GM23248 (cell line): ENCODE results near the gene GFOD1. TPM values are rescaled to one million over a fixed set of nuclear protein-coding genes. Genes with fewer than 3 reads are reported as not detected.

Source experiments
- DNase-seq: peaks from one replicate; pipeline ENCODE4 v3.0.0-alpha.2; 2015
- H2AFZ ChIP-seq: fragments of 200-600 bp; sonication (generic); 2 replicates; pipeline ENCODE4 v1.6.1; 2016; ENCODE audit warnings: antibody characterized with exemption
- H3F3A ChIP-seq: fragments of 200-600 bp; sonication (generic); 2 replicates; pipeline ENCODE4 v1.6.1; 2016; ENCODE audit warnings: mild to moderate bottlenecking, antibody characterized with exemption, mixed run types; ENCODE audit not compliant: insufficient read depth
- H3K27ac ChIP-seq: fragments of 200-600 bp; sonication (generic); 2 replicates; pipeline ENCODE4 v1.5.1; 2016; ENCODE audit warnings: mild to moderate bottlenecking
- H3K27me3 ChIP-seq: fragments of 200-600 bp; sonication (generic); replicated peaks from 2 replicates; pipeline ENCODE4 v1.6.1; 2016; ENCODE audit warnings: mild to moderate bottlenecking; ENCODE audit not compliant: insufficient read depth
- H3K36me3 ChIP-seq: fragments of 200-600 bp; sonication (generic); 2 replicates; pipeline ENCODE4 v1.6.1; 2016; ENCODE audit warnings: low read depth, mild to moderate bottlenecking
- H3K4me1 ChIP-seq: fragments of 200-600 bp; sonication (generic); 2 replicates; pipeline ENCODE4 v1.6.1; 2016; ENCODE audit warnings: mild to moderate bottlenecking; ENCODE audit not compliant: insufficient read depth
- H3K4me2 ChIP-seq: fragments of 200-600 bp; sonication (generic); one replicate; pipeline ENCODE4 v1.6.1; 2016; ENCODE audit warnings: mild to moderate bottlenecking; ENCODE audit not compliant: unreplicated experiment
- H3K4me3 ChIP-seq: fragments of 200-600 bp; sonication (generic); 2 replicates; pipeline ENCODE4 v1.5.1; 2016; ENCODE audit warnings: mild to moderate bottlenecking
- H3K79me2 ChIP-seq: fragments of 200-600 bp; sonication (generic); 2 replicates; pipeline ENCODE4 v1.6.1; 2016; ENCODE audit warnings: mild to moderate bottlenecking; ENCODE audit not compliant: insufficient read depth
- H3K9ac ChIP-seq: fragments of 200-600 bp; sonication (generic); 2 replicates; pipeline ENCODE4 v1.6.1; 2016; ENCODE audit warnings: mild to moderate bottlenecking
- H3K9me2 ChIP-seq: fragments of 200-600 bp; sonication (generic); 2 replicates; pipeline ENCODE4 v1.6.1; 2016; ENCODE audit warnings: mixed run types, mild to moderate bottlenecking, moderate library complexity; ENCODE audit not compliant: insufficient read depth
- H3K9me3 ChIP-seq: fragments of 200-600 bp; sonication (generic); one replicate; pipeline ENCODE4 v1.6.1; 2017; ENCODE audit warnings: low read depth
- H4K20me1 ChIP-seq: fragments of 200-600 bp; sonication (generic); 2 replicates; pipeline ENCODE4 v1.6.0; 2016; ENCODE audit not compliant: insufficient read depth
- EZH2 ChIP-seq: fragments of 200-600 bp; sonication (generic); IDR thresholded peaks from 2 replicates; pipeline ENCODE4 v1.6.1; 2018; ENCODE audit warnings: antibody characterized with exemption, mild to moderate bottlenecking; ENCODE audit not compliant: insufficient read depth, poor library complexity, severe bottlenecking
- EZH2phosphoT487 ChIP-seq: fragments of 200-600 bp; sonication (generic); IDR thresholded peaks from 2 replicates; pipeline ENCODE4 v1.6.1; 2018; ENCODE audit warnings: antibody characterized with exemption, moderate library complexity, mild to moderate bottlenecking, low read depth; ENCODE audit not compliant: insufficient read depth
- WGBS, 2 experiments: methylation state at CpG; one replicate each; pipeline ENCODE4 v1.1.6; 2015 to 2017; ENCODE audit warnings: low lambda C conversion rate in 2 of 2, low coverage in 1 of 2; ENCODE audit errors: missing lambda C conversion rate in 2 of 2; 5-methylcytosine and 5-hydroxymethylcytosine counted together
- in situ Hi-C: fragments of 300-500 bp; cut with MboI; formaldehyde crosslinking; loops from 2 replicates; pipeline ENCODE4 v1.15.0; 2020
- polyA plus RNA-seq: library from polyadenylated mRNA; unstranded; fragments of >200 nt; fragmentation: Nextera tagmentation; extraction: Ambion mirVana; gene quantifications from 2 replicates; pipeline ENCODE4 v1.2.1, GENCODE V29; 2016
- total RNA-seq: library from RNA; depleted of rRNA; stranded (reverse); fragments of >200 nt; shearing (Covaris generic); gene quantifications from 2 replicates; pipeline ENCODE4 v1.2.3, GENCODE V29; 2014

Gene GFOD1
- total and polyA plus RNA-seq, 2 experiments from 2014 or later: 0.84 to 0.97 TPM

DNA sequence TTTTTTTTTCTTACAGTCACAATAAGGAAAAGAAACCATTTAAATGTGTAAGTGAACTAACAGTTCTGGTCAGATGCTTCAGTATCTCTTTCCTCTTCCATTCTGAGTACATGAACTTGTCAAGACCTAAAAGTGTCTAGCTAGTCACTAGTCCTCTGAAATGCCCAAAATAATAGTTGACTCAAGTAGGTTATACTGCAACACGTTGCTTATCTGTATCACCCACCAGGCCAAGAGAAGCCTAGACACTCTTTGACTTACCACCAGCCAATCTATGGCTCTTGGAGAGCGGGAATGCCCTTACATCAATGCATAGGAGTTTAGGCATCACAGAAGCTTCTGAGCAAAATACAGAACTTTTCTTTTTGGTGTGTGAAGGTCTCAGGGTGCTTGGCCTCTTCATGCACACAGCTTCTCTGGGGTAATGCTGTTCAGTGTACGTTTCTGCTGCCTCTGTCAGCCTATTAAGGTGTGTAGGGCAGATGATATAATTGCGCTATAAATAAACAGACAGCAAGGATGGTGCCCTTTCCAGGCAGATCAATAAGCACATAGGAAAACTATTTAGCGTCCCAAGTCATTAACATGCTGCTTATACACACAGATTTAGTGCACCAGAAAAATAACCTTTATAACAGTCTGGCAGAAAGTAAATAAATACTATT lies 7.8 kb upstream of the GFOD1 start:
- H3K27ac ChIP-seq: no peak overlapping the region
- H3K27me3 ChIP-seq: no peaks in the 10 kb centered on the region
- WGBS, 2 experiments: 75 to 77% methylated on average over 5 of the region's 5 CpGs
- no peak overlapping the region for H3K9ac ChIP-seq
- H3K79me2 ChIP-seq: no peaks in the 10 kb centered on the region
- H3K9me3 ChIP-seq: no peaks in the 10 kb centered on the region
- no peaks in the 10 kb centered on the region for H3F3A ChIP-seq
- H2AFZ ChIP-seq: no peak overlapping the region
- H4K20me1 ChIP-seq: no peaks in the 10 kb centered on the region
- H3K4me3 ChIP-seq: no peak overlapping the region
- in situ Hi-C loops: no loop called here
- H3K4me1 ChIP-seq: 0 out of 2 replicates have a peak, but pooled peaks cover 5% of the 10 kb centered on the region
- H3K9me2 ChIP-seq: no peaks in the 10 kb centered on the region
- TF ChIP-seq EZH2phosphoT487 (no peak), EZH2 (no peak)
- H3K4me2 ChIP-seq: no peak overlapping the region
- no peak for DNase-seq
- H3K36me3 ChIP-seq: no peaks in the 10 kb centered on the region

DNA sequence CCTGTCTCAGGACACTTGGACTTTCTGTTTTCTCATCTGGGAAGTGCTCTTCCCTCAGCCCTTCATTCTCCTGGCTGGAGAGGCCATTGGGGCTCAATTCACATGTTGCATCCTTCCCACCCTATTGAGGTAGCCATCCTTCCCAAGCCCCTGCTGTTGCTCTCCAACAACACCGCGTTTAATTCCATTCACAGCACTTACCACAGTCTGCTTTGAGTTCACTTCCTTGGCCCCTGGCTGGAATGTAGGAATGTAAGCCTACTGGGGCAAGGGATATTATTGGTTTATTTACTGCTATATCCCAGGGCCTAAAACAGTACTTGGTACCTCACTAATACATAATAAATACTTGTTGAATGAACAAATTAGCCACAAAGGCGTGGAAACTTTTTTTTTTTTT lies 6.7 kb upstream of the GFOD1 start:
- H3F3A ChIP-seq: no peaks in the 10 kb centered on the region
- H3K36me3 ChIP-seq: no peaks in the 10 kb centered on the region
- no peak overlapping the region for H2AFZ ChIP-seq
- no peak for TF ChIP-seq EZH2phosphoT487
- TF ChIP-seq EZH2: no peak
- no peaks in the 10 kb centered on the region for H3K9me2 ChIP-seq
- no peak overlapping the region for H3K9ac ChIP-seq
- H3K27ac ChIP-seq: no peak overlapping the region
- no peak for DNase-seq
- no peaks in the 10 kb centered on the region for H3K79me2 ChIP-seq
- 0 out of 2 replicates have a peak, but pooled peaks cover 5% of the 10 kb centered on the region for H3K4me1 ChIP-seq
- H3K4me3 ChIP-seq: no peak overlapping the region
- no peaks in the 10 kb centered on the region for H3K9me3 ChIP-seq
- WGBS, 2 experiments: 34 to 53% methylated on average over 2 to 3 of the region's 3 CpGs
- in situ Hi-C loops: no loop called here
- H3K27me3 ChIP-seq: no peaks in the 10 kb centered on the region
- H4K20me1 ChIP-seq: no peaks in the 10 kb centered on the region
- H3K4me2 ChIP-seq: no peak overlapping the region

DNA sequence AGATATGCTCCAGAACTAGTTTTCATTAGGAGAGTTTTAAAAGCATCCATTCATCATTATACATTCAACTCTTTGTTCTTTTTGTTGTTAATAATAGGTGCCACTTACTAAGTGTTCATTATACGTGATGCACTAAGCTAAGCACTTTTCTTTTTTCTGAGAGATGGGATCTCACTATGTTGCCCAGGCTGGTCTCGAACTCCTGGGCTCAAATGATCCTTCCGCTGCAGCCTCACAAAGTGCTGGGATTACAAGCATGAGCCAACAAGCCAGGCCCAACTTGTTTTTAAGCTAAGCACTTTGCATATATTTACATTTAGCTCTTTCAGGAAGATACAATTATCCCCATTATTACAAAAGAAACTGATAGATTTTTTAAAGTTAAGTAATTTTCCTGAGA lies 5.7 kb upstream of the GFOD1 start:
- H4K20me1 ChIP-seq: no peaks in the 10 kb centered on the region
- no peak overlapping the region for H3K27ac ChIP-seq
- H3K9me2 ChIP-seq: no peaks in the 10 kb centered on the region
- in situ Hi-C loops: no loop called here
- DNase-seq: no peak
- TF ChIP-seq EZH2phosphoT487 (no peak), EZH2 (no peak)
- 0 out of 2 replicates have a peak, but pooled peaks cover 5% of the 10 kb centered on the region for H3K4me1 ChIP-seq
- 84 to 93% methylated on average over 3 of the region's 3 CpGs for WGBS, 2 experiments
- H3K9ac ChIP-seq: no peak overlapping the region
- no peaks in the 10 kb centered on the region for H3K79me2 ChIP-seq
- no peaks in the 10 kb centered on the region for H3K9me3 ChIP-seq
- H3K27me3 ChIP-seq: no peaks in the 10 kb centered on the region
- H3F3A ChIP-seq: no peaks in the 10 kb centered on the region
- H3K4me3 ChIP-seq: no peak overlapping the region
- H2AFZ ChIP-seq: no peak overlapping the region
- no peaks in the 10 kb centered on the region for H3K36me3 ChIP-seq
- H3K4me2 ChIP-seq: no peak overlapping the region

DNA sequence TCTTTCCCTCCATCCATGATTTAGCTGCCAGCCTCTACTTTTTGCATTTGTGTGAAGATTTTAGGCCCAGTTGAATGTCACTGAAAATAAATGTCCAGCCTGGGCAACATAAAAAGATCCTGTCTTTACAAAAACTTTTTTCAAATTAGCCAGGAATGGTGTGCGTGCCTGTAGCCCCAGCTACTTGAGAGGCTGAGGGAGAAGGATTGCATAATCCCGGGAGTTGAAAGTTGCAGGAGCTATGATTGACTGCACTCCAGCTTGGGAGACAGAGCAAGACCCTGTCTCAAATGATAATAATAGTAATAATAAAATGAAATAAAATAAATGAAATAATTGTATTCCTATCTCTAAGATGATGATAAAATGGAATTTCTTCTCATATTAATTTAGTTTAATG lies 5.0 kb upstream of the GFOD1 start:
- no peak for DNase-seq
- no peak overlapping the region for H3K9ac ChIP-seq
- H3K36me3 ChIP-seq: no peaks in the 10 kb centered on the region
- TF ChIP-seq EZH2phosphoT487 (no peak), EZH2 (no peak)
- H3K4me1 ChIP-seq: 0 out of 2 replicates have a peak, but pooled peaks cover 5% of the 10 kb centered on the region
- H3K9me3 ChIP-seq: no peaks in the 10 kb centered on the region
- WGBS, 2 experiments: 65 to 78% methylated on average over 2 of the region's 2 CpGs
- no peak overlapping the region for H3K4me3 ChIP-seq
- H3K4me2 ChIP-seq: no peak overlapping the region
- in situ Hi-C loops: no loop called here
- H3K79me2 ChIP-seq: no peaks in the 10 kb centered on the region
- no peak overlapping the region for H2AFZ ChIP-seq
- no peaks in the 10 kb centered on the region for H3K27me3 ChIP-seq
- no peaks in the 10 kb centered on the region for H4K20me1 ChIP-seq
- H3K9me2 ChIP-seq: no peaks in the 10 kb centered on the region
- H3K27ac ChIP-seq: no peak overlapping the region
- H3F3A ChIP-seq: no peaks in the 10 kb centered on the region

DNA sequence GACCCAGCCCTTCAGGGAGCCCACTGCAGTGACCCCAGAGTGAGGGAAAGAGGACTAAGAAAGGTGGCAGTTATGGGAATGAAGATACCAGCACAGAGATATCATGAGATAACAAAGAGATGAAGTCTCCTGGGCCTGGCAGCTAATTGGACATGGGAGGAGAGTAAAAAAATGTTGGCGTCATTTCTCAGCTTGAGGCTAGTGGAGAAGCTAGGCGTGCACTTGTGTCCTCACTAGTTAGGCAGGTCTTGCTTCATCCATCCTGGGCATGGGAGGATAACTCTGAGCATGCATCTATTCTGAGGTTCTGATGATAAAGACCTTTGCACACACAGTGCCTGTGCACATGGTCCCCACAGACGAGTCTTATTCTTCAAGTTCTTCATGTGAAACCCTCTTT lies 4.1 kb upstream of the GFOD1 start:
- no peaks in the 10 kb centered on the region for H3F3A ChIP-seq
- no peak overlapping the region for H3K9ac ChIP-seq
- no peak overlapping the region for H3K4me3 ChIP-seq
- H3K4me2 ChIP-seq: no peak overlapping the region
- DNase-seq: no peak
- no peaks in the 10 kb centered on the region for H3K27me3 ChIP-seq
- no peaks in the 10 kb centered on the region for H3K9me3 ChIP-seq
- H3K79me2 ChIP-seq: no peaks in the 10 kb centered on the region
- no peaks in the 10 kb centered on the region for H3K4me1 ChIP-seq
- in situ Hi-C loops: no loop called here
- H3K27ac ChIP-seq: no peak overlapping the region
- WGBS, 2 experiments: 81 to 82% methylated on average over 3 of the region's 3 CpGs
- TF ChIP-seq EZH2phosphoT487 (no peak), EZH2 (no peak)
- H3K9me2 ChIP-seq: no peaks in the 10 kb centered on the region
- H4K20me1 ChIP-seq: no peaks in the 10 kb centered on the region
- H3K36me3 ChIP-seq: no peaks in the 10 kb centered on the region
- H2AFZ ChIP-seq: no peak overlapping the region
